ENCODE measurements around the gene INPP5A. TPM values are rescaled to one million over a fixed set of nuclear protein-coding genes. Genes with fewer than 3 reads are reported as not detected.

Gene INPP5A
- total and polyA plus RNA-seq, 7 donors = 15.1 to 48.8 (median 40.9) TPM

GRCh38 chr10:132575320-132576201 is 38.0 kb downstream of the INPP5A start:
- intact Hi-C loops (cut with DNase I) = loop anchor here (5.0 to 10.0 kb wide), 5 partner anchors 33 to 193 kb away; no protein-coding TSS in a partner anchor
- H3K27ac ChIP-seq = no peak overlapping the region
- DNase-seq (no peak), ATAC-seq (no peak)
- H3K27me3 ChIP-seq (ENCODE audit: insufficient read depth in 3 of 3, low read length in 2 of 3) = no peaks in the 10 kb centered on the region
- TF ChIP-seq CTCF (IDR thresholded peaks at IDR 0.05) = no peak
- H3K36me3 ChIP-seq (ENCODE audit: insufficient read depth in 1 of 2, low read depth in 1 of 2) = no peaks in the 10 kb centered on the region
- H3K4me3 ChIP-seq = no peak overlapping the region
- peaks cover 49% of the 10 kb centered on the region for H3K4me1 ChIP-seq
- WGBS, 3 donors = 58 to 68% (median 68%) methylated on average over 21 of the region's 21 CpGs
- no peaks in the 10 kb centered on the region for H3K9me3 ChIP-seq

GRCh38 chr10:132576671-132577349 is 39.2 kb downstream of the INPP5A start:
- intact Hi-C loops (cut with DNase I) = loop anchor here (1.0 to 10.0 kb wide), 6 partner anchors 35 to 195 kb away; no protein-coding TSS in a partner anchor
- Histone ChIP-seq H3K9me3 (no peaks in the 10 kb centered on the region), H3K27me3 (ENCODE audit: insufficient read depth in 3 of 3, low read length in 2 of 3) (no peaks in the 10 kb centered on the region), H3K4me3 (no peak overlapping the region), H3K4me1 (peaks cover 39% of the 10 kb centered on the region), H3K36me3 (ENCODE audit: insufficient read depth in 1 of 2, low read depth in 1 of 2) (no peaks in the 10 kb centered on the region), H3K27ac (no peak overlapping the region)
- WGBS, 3 donors = 83 to 89% (median 84%) methylated on average over 18 to 19 of the region's 19 CpGs
- no peak for TF ChIP-seq CTCF (IDR thresholded peaks at IDR 0.05)
- ATAC-seq (no peak), DNase-seq (no peak)

DNA sequence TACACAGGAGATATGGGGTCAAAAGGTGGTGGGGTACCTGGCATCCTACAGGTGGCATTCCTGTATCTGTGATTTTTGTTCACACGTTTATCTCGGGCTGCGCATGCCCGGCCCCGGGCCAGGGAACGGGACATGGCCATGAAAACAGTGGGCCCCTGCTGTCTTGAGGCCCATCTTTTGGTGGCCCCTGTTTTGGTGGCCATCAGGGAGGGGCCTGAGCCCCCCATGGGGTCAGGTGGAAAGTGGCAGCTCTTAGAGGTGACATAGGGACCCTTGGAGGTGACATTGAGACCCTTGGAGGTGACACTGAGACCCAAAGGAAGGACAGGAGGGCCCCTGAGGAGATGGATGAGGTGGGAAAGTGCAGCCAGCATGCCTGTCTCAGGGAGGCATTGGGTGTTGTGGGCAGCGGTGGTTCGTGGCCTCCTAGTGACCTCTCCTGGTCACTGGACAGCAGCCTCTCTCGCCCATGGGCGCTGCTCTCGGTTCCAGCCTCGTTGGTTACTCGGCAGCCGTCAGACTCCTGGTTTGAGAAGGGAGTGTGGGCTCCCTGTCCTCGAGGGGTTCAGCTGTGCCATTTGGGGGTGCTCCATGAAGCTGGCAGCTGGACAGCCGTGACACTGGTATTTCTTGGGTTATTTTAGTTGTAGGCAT is 39.9 kb downstream of the INPP5A start:
- intact Hi-C loops (cut with DNase I) = loop anchor here (1.0 to 10.0 kb wide), 6 partner anchors 35 to 195 kb away; no protein-coding TSS in a partner anchor
- H3K4me1 ChIP-seq = peaks cover 33% of the 10 kb centered on the region
- peak in 1 of 2 donors; percentile 79 for DNase-seq
- 54 to 65% (median 56%) methylated on average over 16 of the region's 16 CpGs for WGBS, 3 donors
- no peak overlapping the region for H3K27ac ChIP-seq
- peak; percentile 87 to 93 (median 93) for ATAC-seq
- H3K27me3 ChIP-seq (ENCODE audit: insufficient read depth in 3 of 3, low read length in 2 of 3) = no peaks in the 10 kb centered on the region
- no peaks in the 10 kb centered on the region for H3K9me3 ChIP-seq
- no peak overlapping the region for H3K4me3 ChIP-seq
- peak; percentile 61 for TF ChIP-seq CTCF (IDR thresholded peaks at IDR 0.05)
- H3K36me3 ChIP-seq (ENCODE audit: insufficient read depth in 1 of 2, low read depth in 1 of 2) = no peaks in the 10 kb centered on the region

DNA sequence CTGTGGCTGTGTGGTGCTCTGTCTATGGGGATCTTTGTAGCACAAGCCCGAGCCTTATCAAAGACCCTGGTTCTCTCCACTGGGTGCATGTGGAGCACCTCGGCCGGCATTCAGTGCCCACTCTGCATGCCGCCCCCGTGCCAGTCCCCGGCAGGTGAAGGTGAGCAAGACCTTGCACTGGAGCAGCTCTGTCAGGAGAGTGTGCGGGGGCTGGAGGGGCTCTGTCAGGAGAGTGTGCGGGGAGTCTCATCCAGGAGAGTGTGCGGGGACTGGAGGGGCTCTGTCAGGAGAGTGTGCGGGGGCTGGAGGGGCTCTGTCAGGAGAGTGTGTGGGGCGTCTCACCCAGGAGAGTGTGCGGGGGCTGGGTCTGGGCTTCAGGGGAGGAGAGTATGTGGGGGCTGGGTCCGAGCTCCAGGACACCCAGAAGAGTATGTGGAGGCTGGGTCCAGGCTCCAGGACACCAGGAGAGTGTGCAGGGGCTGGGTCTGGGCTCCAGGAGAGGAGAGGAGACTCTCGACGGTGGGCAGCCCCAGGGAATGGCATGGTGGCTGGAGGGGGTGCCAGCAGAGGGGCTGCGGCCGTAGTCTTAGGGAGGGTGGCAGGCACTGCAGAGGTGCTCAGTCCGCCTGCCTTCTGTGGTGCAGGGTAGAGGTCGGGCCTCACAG is 40.8 kb downstream of the INPP5A start:
- no peak overlapping the region for H3K27ac ChIP-seq
- no peaks in the 10 kb centered on the region for H3K27me3 ChIP-seq (ENCODE audit: insufficient read depth in 3 of 3, low read length in 2 of 3)
- TF ChIP-seq CTCF (IDR thresholded peaks at IDR 0.05) = no peak
- DNase-seq (no peak), ATAC-seq (peak in 3 of 4 donors; percentile 5 to 20 (median 9))
- WGBS, 3 donors = 84 to 92% (median 88%) methylated on average over 19 of the region's 19 CpGs
- H3K4me1 ChIP-seq = peaks cover 33% of the 10 kb centered on the region
- H3K4me3 ChIP-seq = no peak overlapping the region
- intact Hi-C loops (cut with DNase I) = loop anchor here (5.0 to 10.0 kb wide), 5 partner anchors 36 to 196 kb away; no protein-coding TSS in a partner anchor
- H3K36me3 ChIP-seq (ENCODE audit: insufficient read depth in 1 of 2, low read depth in 1 of 2) = no peaks in the 10 kb centered on the region
- H3K9me3 ChIP-seq = no peaks in the 10 kb centered on the region
